Stomach (tissue), 4 donors: Measurements from ENCODE around the gene LONRF2.

Experiments
- EP300 ChIP-seq: sonication (generic); formaldehyde crosslinking; IDR thresholded peaks from one replicate; pipeline ENCODE4 v1.6.1; 2017; ENCODE audit warnings: antibody characterized with exemption
- POLR2A ChIP-seq, 4 donors: fragments of 450-650 bp; IDR thresholded peaks; one replicate each; pipeline ENCODE4 v1.6.1; 2016; ENCODE audit warnings: antibody characterized with exemption in 4 of 4, control low read depth in 2 of 4, mild to moderate bottlenecking in 1 of 4, moderate library complexity in 1 of 4
- POLR2AphosphoS5 ChIP-seq, 3 donors: sonication (generic); formaldehyde crosslinking; IDR thresholded peaks; one replicate each; pipeline ENCODE4 v1.6.1; 2016; ENCODE audit warnings: antibody characterized with exemption in 3 of 3
- TF ChIP-seq, protein P1 (sequence below), 7 experiments: fragments of 450-650 bp in 4 of 7; fragments of 200-600 bp in 3 of 7; sonication (generic) in 3 of 7; IDR thresholded peaks; one replicate each; pipeline ENCODE4 v1.5.1; 2016 to 2019; ENCODE audit warnings: antibody characterized with exemption in 7 of 7, control low read depth in 2 of 7, mild to moderate bottlenecking in 1 of 7

DNA sequence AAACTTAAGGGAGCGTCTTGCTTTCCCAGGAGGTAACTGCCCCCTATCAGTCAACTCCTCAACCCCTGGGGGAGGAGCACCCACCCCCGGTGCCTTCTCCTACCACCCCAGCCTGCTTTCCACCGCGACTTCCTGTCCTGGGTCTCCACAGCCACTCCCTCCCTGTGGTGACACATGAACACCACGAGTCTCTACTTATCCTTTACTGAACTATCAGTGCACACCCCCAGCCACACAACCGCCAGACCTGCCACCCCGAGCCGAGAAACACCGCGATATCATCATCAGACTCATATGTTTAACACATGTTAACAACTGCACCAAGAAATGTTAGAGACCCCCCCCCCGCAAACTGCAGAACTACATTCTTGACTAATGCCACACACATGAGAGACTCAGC, 43.3 kb downstream of the LONRF2 start:
- TF ChIP-seq, protein P1, sequence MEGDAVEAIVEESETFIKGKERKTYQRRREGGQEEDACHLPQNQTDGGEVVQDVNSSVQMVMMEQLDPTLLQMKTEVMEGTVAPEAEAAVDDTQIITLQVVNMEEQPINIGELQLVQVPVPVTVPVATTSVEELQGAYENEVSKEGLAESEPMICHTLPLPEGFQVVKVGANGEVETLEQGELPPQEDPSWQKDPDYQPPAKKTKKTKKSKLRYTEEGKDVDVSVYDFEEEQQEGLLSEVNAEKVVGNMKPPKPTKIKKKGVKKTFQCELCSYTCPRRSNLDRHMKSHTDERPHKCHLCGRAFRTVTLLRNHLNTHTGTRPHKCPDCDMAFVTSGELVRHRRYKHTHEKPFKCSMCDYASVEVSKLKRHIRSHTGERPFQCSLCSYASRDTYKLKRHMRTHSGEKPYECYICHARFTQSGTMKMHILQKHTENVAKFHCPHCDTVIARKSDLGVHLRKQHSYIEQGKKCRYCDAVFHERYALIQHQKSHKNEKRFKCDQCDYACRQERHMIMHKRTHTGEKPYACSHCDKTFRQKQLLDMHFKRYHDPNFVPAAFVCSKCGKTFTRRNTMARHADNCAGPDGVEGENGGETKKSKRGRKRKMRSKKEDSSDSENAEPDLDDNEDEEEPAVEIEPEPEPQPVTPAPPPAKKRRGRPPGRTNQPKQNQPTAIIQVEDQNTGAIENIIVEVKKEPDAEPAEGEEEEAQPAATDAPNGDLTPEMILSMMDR (IDR thresholded peaks at IDR 0.05), result no peak
- TF ChIP-seq POLR2AphosphoS5 (IDR thresholded peaks at IDR 0.05) (no peak), EP300 (no peak), POLR2A (IDR thresholded peaks at IDR 0.05) (no peak)
